Measurements from ENCODE around the gene PLXDC2.

The PLXDC2 gene

GRCh38 chr10:20232079-20232705, 416.0 kb downstream of the PLXDC2 start:
- DNase-seq, result no peak

GRCh38 chr10:20233423-20233822, 417.2 kb downstream of the PLXDC2 start:
- no peak for DNase-seq

GRCh38 chr10:20234579-20234978, 418.3 kb downstream of the PLXDC2 start:
- no peak for DNase-seq

GRCh38 chr10:20237091-20237570, 420.9 kb downstream of the PLXDC2 start:
- DNase-seq, result no peak

- no peak for DNase-seq
Observed at GRCh38 chr10:20237586-20237985, 421.4 kb downstream of the PLXDC2 start.

GRCh38 chr10:20240643-20241042, 424.4 kb downstream of the PLXDC2 start:
- DNase-seq, result no peak

GRCh38 chr10:20247454-20247853, 431.2 kb downstream of the PLXDC2 start:
- no peak for DNase-seq

- no peak for DNase-seq
Observed at GRCh38 chr10:20247891-20248708, 431.9 kb downstream of the PLXDC2 start.

- DNase-seq, result no peak
Observed at GRCh38 chr10:20254078-20254477, 437.8 kb downstream of the PLXDC2 start.

- no peak for DNase-seq
Observed at GRCh38 chr10:20254497-20254896, 438.3 kb downstream of the PLXDC2 start.

- no peak for DNase-seq
Observed at GRCh38 chr10:20256969-20257368, 440.7 kb downstream of the PLXDC2 start.

- DNase-seq, result no peak
Observed at GRCh38 chr10:20257422-20257821, 441.2 kb downstream of the PLXDC2 start.

- DNase-seq, result no peak
Observed at GRCh38 chr10:20265146-20265545, 448.9 kb downstream of the PLXDC2 start.

- no peak for DNase-seq
Observed at GRCh38 chr10:20267734-20268133, 451.5 kb downstream of the PLXDC2 start.

GRCh38 chr10:20271490-20271889, 455.3 kb downstream of the PLXDC2 start:
- no peak for DNase-seq

GRCh38 chr10:20272608-20273007, 456.4 kb downstream of the PLXDC2 start:
- DNase-seq, result no peak

GRCh38 chr10:20274571-20274970, 458.3 kb downstream of the PLXDC2 start:
- DNase-seq, result no peak

- DNase-seq, result peak; percentile 38
Observed at GRCh38 chr10:20276127-20276979, 460.1 kb downstream of the PLXDC2 start.

- DNase-seq, result no peak
Observed at GRCh38 chr10:20277820-20278219, 461.6 kb downstream of the PLXDC2 start.

GRCh38 chr10:20281579-20281978, 465.3 kb downstream of the PLXDC2 start:
- no peak for DNase-seq

GRCh38 chr10:20287586-20287985, 471.4 kb downstream of the PLXDC2 start:
- DNase-seq, result no peak

GRCh38 chr10:20288060-20288459, 471.8 kb downstream of the PLXDC2 start:
- no peak for DNase-seq

GRCh38 chr10:20289070-20289828, 473.0 kb downstream of the PLXDC2 start:
- DNase-seq, result no peak
